ENCODE data around the gene ACTN2. TPM values are rescaled to one million over a fixed set of nuclear protein-coding genes. Genes with fewer than 3 reads are reported as not detected.

The ACTN2 gene
- total RNA-seq, 4 donors from 2014 or later = 0.16 to 0.55 TPM; not detected in 2

DNA sequence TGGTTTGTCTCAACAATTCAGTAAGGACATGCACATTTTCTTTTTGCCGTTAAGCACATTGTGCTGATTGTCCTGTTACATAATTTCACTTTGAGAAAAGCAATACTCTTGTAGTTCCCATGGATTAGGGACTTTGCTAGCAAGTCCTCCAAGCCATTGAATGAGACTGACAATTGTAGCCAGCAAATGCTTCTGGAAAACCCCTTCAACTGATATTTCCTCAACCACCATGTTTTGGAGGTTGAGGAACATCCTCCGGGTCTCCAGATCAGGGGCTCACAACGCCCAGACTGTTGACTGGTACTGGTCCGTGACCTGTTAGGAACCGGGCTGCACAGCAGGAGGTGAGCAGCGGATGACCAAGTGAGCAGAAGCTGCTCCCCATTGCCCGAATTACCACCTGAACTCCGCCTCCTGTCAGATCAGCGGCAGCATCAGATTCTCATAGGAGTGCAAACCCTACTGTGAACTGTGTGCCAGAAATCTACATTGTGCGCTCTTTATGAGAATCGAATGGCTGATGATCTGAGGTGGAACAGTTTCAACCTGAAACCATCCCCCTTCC lies 24.1 kb downstream of the ACTN2 start:
- intact Hi-C loops (cut with DNase I; ENCODE audit: low total_unique reads) (no loop called here), in situ Hi-C loops (cut with MboI; ENCODE audit: low pct_ligation_motif_present in 1 of 4, low pct_unique_long_range_greater_than_20kb in 1 of 4, low sequenced_read_pairs in 3 of 4) (no loop called here)
- Histone ChIP-seq H3K27ac (no peak overlapping the region), H3K36me3 (no peaks in the 10 kb centered on the region), H3K9me3 (no peaks in the 10 kb centered on the region), H3K4me3 (no peak overlapping the region), H3K27me3 (no peaks in the 10 kb centered on the region), H3K4me1 (no peaks in the 10 kb centered on the region)
- no peak for TF ChIP-seq CTCF (IDR thresholded peaks at IDR 0.05)
- no peak for DNase-seq
- WGBS, 2 donors (ENCODE audit: low coverage in 1 of 2) = 76 to 80% methylated on average over 2 to 11 of the region's 11 CpGs

DNA sequence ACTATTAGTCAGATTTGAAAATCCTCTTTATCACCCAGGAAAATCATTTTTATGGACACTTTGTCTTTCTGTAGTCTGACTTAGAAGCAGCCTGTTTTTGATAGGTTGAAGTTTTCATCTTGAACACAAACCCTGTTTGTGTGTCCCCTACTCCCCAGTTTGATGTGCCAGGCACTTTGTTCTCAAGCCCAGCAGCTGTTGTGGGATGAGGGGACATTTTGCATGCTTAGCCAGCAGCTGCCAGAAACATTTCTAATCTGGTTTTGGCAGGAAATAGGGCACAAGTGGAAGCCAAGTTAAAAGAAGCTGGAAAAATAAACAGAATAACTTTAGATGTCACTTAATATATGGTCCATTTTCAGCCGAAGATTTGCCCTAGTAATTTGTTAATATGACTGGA lies 29.9 kb downstream of the ACTN2 start:
- TF ChIP-seq CTCF (IDR thresholded peaks at IDR 0.05) (no peak), EP300 (IDR thresholded peaks at IDR 0.05; ENCODE audit: low read depth) (no peak), POLR2A (IDR thresholded peaks at IDR 0.05) (no peak), POLR2AphosphoS5 (IDR thresholded peaks at IDR 0.05) (no peak)
- Histone ChIP-seq H3K27ac (no peak overlapping the region), H3K4me1 (no peaks in the 10 kb centered on the region), H3K4me3 (no peak overlapping the region), H3K27me3 (no peaks in the 10 kb centered on the region), H3K9me3 (no peaks in the 10 kb centered on the region), H3K36me3 (no peaks in the 10 kb centered on the region)
- no peak for DNase-seq
- 13 to 18% methylated on average over 1 of the region's 1 CpG for WGBS, 2 donors (ENCODE audit: low coverage in 1 of 2)
- in situ Hi-C loops (cut with MboI; ENCODE audit: low pct_ligation_motif_present in 1 of 4, low pct_unique_long_range_greater_than_20kb in 1 of 4, low sequenced_read_pairs in 3 of 4) = no loop called here
- intact Hi-C loops (cut with DNase I; ENCODE audit: low total_unique reads) = no loop called here

DNA sequence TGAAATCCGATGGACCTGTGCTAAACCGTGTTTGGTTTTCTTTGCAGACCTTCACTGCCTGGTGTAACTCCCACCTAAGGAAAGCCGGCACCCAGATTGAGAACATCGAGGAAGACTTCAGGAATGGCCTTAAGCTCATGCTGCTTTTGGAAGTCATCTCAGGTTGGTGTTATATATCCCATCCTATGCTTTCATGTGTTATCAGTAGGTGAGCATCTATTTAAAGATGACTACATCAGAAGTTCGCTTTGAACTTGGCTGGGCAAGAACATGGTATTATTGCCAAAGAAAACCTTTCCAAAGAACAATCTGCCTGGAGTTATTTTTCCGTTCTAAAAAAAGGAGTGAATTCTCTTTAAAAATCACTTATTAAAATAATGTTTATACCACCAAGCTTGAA lies 31.5 kb downstream of the ACTN2 start:
- 86 to 88% methylated on average over 6 of the region's 6 CpGs for WGBS, 2 donors (ENCODE audit: low coverage in 1 of 2)

DNA sequence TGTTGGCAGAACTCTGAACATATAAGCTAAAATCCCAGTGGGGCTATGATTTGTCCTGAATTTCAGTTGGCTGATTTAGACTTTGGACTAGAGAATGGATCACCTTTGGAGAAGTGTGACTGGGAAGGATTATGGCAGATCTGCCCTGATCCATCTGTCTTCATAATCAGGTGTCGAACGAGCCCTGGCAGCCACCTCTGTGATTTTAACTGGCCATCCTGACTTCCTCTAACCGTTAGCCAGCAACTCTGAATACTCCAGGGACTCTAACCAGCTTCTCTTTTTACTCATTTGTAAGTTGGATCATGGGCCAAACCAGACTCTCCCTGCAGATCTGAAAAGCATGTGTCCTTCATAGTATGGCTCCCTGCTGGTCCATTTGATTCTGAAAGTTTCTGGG lies 32.0 kb downstream of the ACTN2 start:
- Histone ChIP-seq H3K4me1 (no peaks in the 10 kb centered on the region), H3K9me3 (no peaks in the 10 kb centered on the region), H3K4me3 (no peak overlapping the region), H3K36me3 (no peaks in the 10 kb centered on the region), H3K27me3 (no peaks in the 10 kb centered on the region), H3K27ac (no peak overlapping the region)
- in situ Hi-C loops (cut with MboI; ENCODE audit: low pct_ligation_motif_present in 1 of 4, low pct_unique_long_range_greater_than_20kb in 1 of 4, low sequenced_read_pairs in 3 of 4) (no loop called here), intact Hi-C loops (cut with DNase I; ENCODE audit: low total_unique reads) (no loop called here)
- TF ChIP-seq EP300 (IDR thresholded peaks at IDR 0.05; ENCODE audit: low read depth) = no peak
- TF ChIP-seq POLR2AphosphoS5 (IDR thresholded peaks at IDR 0.05) = no peak
- TF ChIP-seq POLR2A (IDR thresholded peaks at IDR 0.05) = no peak
- no peak for TF ChIP-seq CTCF (IDR thresholded peaks at IDR 0.05)
- WGBS, 2 donors (ENCODE audit: low coverage in 1 of 2) = 49 to 60% methylated on average over 1 to 3 of the region's 3 CpGs
- DNase-seq = no peak

More for the DNA sequence above, 31.5 kb downstream of the ACTN2 start:
- no peak for DNase-seq
- Histone ChIP-seq H3K27ac (no peak overlapping the region), H3K36me3 (no peaks in the 10 kb centered on the region), H3K4me3 (no peak overlapping the region), H3K9me3 (no peaks in the 10 kb centered on the region), H3K27me3 (no peaks in the 10 kb centered on the region), H3K4me1 (no peaks in the 10 kb centered on the region)
- intact Hi-C loops (cut with DNase I; ENCODE audit: low total_unique reads) = no loop called here
- TF ChIP-seq EP300 (IDR thresholded peaks at IDR 0.05; ENCODE audit: low read depth) (no peak), CTCF (IDR thresholded peaks at IDR 0.05) (no peak)
- in situ Hi-C loops (cut with MboI; ENCODE audit: low pct_ligation_motif_present in 1 of 4, low pct_unique_long_range_greater_than_20kb in 1 of 4, low sequenced_read_pairs in 3 of 4) = no loop called here
